Activated naive CD8-positive, alpha-beta T cell treated with anti-CD3 and anti-CD28 coated beads, Interleukin-2, amount 50 U/mL, for 16 hours (primary cell): ENCODE results near the gene MT1F.

Source experiments
- DNase-seq: peaks from one replicate; pipeline ENCODE4 v3.0.0-alpha.2; 2020; ENCODE audit warnings: low read depth, low spot score

The MT1F gene

DNA sequence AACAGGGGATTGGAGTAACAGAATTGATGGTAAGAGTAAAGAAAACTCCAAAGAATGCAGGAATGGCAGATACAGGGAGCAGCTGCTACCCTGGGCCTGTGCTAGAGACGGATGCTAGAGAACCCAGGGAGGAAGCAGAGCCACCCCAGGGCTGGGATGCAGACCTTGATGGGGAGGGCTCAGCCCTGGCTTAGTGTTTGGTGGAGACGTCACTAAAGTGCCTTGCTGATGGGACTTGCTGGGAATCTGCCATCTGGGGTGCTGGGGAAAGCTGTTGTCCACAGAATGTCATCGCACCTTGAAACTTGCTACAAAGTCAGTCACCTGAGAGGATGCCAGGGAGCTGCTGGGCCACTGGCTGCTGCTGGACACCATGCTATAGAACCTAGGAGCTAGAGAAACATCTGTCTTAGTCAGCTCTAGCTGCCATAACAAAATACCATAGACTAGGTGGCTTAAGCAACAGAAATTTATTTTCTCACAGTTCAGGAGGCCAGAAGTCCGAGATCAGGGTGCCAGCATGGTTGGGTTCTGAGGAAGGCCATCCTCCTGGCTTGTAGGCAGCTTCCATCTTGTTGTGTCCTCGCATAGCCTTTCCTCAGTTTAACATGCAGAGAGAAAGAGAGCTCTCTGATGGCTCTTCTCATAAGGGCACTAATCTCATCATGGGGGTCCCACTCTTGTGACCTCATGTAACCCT, 39.8 kb downstream of the MT1F start:
- no peak for DNase-seq

GRCh38 chr16:56700195-56700594, 42.4 kb downstream of the MT1F start:
- no peak for DNase-seq

GRCh38 chr16:56700631-56701030, 42.9 kb downstream of the MT1F start:
- no peak for DNase-seq

- DNase-seq = no peak
Observed at GRCh38 chr16:56701534-56701933, 43.8 kb downstream of the MT1F start.

DNA sequence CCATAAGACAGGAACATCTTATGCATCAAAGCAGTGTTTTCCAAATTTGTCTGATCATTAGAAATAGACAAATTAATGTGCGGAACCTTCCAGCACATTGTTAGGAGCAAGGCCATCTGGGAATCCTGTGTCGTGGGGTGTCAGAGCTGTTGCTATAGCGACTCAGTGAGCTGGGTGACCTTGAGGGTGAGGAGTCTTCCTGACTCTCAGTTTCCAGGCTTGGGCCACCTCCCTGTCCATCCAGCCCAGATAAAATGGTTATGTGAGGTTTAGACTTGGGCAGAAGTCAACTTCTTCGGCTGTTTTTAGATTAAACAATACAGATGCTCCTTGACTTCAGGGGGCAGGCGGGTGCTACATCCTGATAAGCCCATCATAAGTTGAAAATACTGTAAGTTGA, 45.1 kb downstream of the MT1F start:
- DNase-seq = no peak
